DMS 273 treated with DMSO at 0.1 percent for 48 hours (cell line): Measurements from ENCODE around the gene ELAVL2.

Experiments
- DNase-seq: peaks from one replicate; lab custom pipeline; 2025; lab: John Stamatoyannopoulos, UW

Gene ELAVL2

DNA sequence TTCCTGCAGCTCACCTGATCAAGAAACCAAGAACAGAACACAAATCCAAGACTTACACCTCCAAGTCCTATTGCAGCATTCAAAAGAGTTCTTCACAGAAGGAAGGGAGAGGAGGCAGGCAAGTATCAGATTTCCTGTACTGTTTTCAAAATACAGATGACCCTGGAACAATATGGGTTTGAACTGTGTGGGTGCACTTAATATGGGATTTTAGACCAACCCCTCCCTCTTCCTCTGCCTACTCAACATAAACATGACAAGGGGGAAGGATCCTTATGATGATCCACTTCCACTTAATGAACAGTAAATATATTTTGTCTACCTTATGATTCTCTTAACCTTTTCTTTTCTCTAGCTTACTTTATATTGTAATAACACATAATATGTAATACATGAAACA is 104.6 kb downstream of the ELAVL2 start:
- no peak for DNase-seq

DNA sequence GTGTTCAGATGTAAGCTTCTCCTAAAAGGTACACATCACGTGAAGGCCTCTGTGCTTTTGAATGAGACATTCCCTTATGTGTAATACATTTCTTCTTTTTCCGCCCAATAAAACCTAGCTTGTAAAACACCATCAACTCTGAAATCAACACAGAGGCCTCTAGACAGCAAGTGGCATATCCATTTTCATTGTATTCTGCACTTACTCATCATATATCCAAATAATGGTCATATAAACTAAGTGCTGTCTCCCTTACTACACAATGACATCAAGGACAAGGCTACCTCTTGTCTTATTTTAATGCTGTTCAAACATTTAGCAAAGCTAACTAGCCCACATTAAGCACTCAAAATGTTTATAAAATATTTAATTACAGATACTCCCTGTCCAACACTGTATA is 108.5 kb downstream of the ELAVL2 start:
- no peak for DNase-seq

DNA sequence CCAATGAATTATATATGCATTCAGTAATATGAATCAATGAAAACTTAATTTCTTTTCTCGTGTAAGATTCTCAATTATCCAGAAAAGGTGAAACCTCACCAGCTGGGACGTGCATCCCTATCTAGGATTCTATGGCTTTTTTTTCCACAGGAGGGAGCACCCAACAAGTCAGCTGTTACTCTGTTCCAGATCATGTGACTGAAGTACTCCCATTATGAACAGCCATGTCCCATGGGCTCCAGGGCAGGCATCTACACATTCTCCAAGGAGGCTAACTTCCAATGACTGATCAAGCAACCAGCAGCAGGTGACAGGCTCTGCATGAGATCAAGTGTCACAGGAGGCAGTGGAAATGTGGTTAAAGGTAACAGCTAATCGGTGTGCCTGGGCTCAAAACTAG is 118.8 kb downstream of the ELAVL2 start:
- no peak for DNase-seq

DNA sequence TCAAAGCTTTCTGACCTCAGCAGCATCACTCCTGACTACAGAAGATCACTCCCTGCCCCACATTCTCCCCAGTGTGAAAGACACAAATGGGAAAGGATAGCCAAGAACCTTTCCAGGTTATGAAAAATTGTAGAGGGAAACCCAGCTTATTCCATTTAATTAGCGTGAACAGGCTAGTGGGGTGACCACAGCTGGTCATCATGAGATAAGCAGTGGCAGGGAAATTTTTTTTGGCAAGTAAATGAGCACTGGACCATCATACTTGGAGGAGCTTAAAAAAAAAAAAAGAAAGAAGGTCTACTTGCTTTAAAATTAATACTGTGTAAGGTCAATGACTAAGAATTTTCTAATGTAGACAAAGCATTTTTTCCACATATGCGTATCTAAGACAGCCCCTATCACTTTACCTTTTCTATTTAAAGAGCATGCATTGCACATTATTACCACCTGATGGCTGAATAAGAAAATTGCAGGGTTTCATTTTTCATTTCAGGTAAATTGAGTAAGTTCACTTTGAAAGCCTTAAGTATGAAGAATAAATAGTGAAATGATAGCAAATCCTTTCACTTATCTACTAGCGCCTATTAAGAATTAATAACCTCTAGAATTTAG is 123.6 kb downstream of the ELAVL2 start:
- no peak for DNase-seq

GRCh38 chr9:23701291-23701690 is 124.7 kb downstream of the ELAVL2 start:
- DNase-seq = no peak

DNA sequence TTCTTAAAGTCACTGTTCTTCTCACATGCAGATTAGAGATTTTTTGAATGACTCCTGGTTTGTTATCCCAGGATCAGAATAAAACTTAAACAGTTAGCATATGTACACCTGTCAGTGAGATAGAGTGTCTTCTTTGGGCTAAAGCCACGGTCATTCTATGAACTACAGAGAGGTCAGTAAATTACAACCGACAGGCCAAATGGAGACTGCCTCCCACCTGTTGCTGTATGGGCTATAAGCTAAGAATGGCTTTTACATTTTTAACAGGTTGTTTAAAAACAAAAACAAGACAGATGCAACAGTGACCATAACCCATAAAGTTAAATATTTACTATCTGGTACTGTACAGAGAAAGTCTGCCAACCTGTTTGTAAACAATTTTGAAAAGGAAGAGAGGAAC is 125.7 kb downstream of the ELAVL2 start:
- no peak for DNase-seq

GRCh38 chr9:23698161-23698560 is 127.9 kb downstream of the ELAVL2 start:
- DNase-seq = no peak

DNA sequence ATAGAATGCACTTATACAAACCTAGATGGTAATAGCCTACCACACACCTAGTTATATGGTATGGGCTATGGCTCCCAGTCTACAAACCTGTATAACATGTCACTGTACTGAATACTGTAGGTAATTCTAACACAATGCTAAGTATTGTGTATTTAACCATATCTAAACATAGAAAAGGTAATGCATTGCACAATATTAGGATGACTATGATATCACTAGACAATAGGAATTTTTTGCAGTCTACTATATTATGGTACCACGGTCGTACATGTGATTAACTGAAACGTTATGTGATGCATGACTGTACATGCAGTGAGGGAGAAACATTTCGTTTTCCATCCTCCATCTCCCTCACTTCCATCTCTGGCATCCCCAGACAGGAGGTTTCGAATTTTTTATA is 130.5 kb downstream of the ELAVL2 start:
- DNase-seq = no peak

DNA sequence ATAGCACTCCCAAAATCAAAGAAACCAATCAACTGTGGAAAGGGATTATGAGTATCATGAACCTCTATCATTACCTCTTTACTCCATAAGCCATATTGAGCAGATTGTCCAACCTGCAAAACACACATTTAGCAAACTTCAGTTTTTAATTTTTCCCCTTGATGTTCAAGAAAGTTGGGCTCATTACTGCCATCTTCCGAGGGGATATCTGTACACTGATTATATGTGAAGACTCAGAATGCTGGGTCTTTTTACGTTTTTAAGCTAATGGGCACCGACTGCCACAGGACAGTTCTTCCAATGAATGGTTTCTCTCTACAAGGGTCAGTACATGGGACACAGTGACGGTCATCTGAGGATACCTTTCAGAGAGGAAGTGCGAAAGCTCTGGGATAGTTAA is 132.7 kb downstream of the ELAVL2 start:
- no peak for DNase-seq

GRCh38 chr9:23686896-23687295 is 139.1 kb downstream of the ELAVL2 start:
- no peak for DNase-seq

DNA sequence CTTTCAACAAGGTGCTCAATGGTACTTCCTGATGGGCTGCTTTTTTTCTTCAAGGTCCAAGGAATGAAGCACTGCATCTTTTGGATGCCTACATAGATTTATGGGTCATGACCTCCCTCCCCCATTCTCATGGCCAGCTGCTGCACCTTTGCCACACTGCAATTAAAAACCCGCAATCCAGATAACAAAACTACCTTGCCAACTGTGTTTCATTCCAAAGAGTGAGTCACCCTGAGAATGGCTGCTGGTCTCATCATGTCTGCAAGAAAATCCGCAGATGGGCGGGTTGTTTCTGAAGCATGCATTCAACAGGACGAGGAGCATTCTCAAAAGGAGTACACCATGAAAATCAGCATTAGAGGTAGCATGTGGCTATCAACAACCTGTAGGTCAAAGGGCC is 139.8 kb downstream of the ELAVL2 start:
- peak; percentile 74 for DNase-seq

GRCh38 chr9:23683611-23684061 is 142.4 kb downstream of the ELAVL2 start:
- no peak for DNase-seq

DNA sequence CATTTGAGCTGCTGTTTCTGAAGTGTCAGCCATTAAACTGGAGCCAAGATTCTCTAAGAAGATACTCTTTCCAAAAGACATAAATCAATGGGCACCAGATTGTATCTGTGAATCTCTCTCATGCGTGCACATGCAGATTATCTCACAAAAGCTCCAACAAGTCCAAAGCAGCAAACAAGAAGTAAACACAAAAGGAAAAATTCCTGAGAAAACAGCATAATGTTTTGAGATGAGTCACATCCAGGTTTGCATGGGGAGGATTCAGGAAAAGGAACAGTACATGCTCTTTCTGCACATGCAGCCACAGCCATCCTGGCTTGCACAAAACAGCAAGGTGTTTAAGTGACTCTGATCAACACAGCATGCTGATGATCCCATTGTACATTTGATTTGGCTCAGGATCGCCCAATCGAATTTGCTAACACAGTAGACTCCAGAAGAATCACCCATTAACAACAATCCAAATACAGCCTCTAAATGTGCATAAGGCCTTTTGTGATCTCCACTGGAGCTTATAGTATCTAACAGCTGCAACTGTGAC is 143.1 kb downstream of the ELAVL2 start:
- no peak for DNase-seq

DNA sequence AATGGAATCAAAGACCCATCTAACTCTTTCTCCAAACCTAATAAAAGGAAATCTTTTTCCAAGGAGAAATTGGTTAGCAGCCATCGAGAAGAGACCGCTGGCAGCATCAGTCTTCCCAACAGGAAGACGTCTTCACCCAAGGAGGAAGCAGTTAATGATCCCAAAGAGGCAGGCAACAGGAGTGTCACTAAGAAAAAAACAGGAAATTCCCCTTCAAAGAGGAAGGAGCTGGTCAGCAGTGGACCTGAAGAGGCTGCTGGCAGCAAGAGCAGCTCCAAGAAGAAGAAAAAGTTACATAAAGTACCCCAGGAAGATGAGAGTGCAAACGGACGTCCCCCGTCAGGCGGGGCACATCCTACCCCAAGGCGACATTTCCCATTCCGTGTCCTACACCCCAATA is 143.7 kb downstream of the ELAVL2 start:
- no peak for DNase-seq

DNA sequence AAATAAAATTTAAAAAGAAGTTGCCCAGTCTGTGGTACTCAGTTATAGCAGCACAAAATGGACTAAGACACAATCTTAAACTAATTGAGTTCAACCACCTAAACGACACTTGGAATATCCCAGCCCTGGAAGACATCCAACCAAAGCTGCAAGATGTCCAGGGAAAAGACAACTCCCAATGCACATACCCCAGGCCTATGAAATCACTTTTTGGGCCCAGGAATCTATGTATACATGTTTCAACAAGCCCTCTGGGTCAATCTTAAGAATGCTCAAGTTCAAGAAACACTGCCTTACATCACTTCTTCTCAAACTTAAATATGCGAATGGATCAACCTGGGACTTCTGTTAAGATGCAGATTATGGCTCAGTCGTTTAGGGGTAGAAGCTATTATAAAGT is 148.6 kb downstream of the ELAVL2 start:
- no peak for DNase-seq

- peak; percentile 68 for DNase-seq
These were observed 151.9 kb downstream of the ELAVL2 start for GRCh38 chr9:23674016-23674585.

DNA sequence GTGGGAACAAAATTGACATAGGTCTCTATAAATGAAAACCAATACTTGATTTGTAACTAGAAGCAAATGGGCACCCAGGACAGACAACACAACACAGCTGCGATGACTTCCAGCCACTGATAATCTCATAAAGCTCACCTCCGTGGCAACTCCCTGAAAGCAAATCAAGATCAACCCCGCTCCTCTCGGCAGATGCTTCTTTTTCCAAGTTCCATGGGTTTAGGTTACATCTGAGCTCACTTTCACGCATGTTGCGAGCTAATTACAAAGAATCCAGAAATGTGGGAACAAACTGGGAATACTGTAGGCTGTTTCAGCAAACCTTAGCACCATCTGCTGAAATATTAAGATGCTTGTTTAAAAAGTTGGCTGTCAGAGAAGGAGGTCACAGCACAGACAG is 153.9 kb downstream of the ELAVL2 start:
- peak; percentile 79 for DNase-seq

DNA sequence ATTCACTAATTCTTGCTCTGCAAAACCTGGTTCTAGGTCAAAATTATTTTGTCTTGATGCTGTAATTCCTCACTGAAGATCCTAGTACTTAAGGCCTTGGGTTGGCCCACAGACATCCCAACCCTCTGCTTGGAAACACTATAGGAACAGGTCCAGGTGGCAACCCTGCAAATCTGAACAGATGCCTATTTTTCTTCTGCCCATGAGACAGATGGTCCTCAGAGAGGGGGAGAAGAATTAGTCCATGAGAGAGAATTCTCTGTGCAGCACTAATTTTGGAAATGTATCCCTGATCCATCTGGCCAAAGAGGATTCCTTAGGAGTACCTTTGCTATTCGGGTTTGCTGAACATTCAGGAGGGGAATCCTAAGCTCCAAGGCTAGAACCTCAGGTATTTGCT is 156.3 kb downstream of the ELAVL2 start:
- DNase-seq = peak; percentile 91

DNA sequence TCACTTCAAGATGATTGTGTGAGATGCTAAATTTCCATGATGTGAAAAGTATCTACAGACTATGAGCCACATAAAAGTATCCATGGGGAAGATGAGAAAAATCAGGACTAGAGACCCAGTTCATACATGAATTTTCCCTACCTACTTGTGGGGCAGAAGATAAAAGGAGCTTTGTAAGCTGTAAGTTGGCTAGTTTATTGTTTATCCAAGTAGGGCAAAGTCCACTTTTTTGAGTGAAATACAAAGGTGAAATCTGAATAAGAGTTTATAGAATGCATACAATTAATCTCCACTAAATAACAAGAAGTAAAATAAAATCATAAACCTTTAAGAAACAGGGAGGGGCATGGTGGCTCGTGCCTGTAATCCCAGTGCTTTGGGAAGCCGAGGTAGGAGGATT is 160.4 kb downstream of the ELAVL2 start:
- no peak for DNase-seq

DNA sequence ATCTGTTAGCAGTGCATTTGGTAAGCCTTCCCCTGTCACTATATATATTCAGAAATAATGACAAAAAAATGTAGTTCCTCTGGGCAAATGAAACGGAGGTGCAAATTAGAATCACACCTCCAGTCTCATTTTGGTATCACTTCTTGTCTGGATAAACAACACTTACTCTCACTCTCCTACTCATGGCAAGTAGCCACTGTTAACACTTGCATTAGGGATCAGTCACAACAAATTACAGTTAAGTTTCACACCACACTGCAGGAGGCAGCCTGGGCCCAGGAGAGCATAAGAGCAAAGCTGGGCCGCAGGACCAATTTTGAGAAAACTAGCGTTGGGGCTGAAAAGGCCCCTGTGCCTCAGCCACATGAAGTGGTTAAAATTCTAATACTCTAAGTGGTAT is 161.0 kb downstream of the ELAVL2 start:
- DNase-seq = no peak

DNA sequence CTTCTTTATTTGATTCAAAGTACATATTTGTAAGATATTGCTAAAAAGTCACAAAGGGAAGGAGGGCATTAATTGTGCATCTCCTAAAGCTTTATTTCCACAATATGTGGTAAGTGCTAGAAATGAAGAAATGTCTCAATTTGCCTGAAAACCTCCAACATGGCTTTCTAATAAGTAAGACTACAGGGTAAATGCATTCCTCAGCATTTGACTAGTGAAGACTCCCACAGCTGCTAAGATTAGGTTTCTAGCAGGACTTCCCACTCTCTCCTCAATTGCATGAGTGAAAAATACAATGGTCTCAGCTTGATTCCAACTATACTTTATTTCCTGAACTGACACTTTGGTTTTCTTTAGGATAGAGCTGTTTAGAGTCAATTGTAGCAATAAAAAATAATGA is 162.1 kb downstream of the ELAVL2 start:
- no peak for DNase-seq

- no peak for DNase-seq
These were observed 162.5 kb downstream of the ELAVL2 start for GRCh38 chr9:23663536-23663935.

DNA sequence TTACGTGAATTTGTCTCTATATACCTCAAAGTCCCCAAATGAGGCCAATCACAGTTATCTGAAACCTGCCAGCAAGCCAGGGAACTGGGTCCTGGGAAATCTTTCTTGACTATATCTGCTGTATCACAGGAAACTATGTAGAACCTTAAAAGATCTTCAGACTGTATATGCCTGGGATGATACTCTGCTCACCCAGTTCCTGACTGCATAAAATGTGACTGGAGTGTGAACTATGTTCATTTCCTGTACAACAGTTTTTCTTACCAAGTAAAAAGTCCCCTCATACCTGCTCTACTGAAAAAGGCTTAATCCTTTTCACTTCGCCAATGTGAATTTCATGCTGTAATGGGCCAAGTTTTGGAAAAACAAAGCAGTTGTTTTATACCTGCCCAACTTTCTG is 162.9 kb downstream of the ELAVL2 start:
- DNase-seq = no peak

DNA sequence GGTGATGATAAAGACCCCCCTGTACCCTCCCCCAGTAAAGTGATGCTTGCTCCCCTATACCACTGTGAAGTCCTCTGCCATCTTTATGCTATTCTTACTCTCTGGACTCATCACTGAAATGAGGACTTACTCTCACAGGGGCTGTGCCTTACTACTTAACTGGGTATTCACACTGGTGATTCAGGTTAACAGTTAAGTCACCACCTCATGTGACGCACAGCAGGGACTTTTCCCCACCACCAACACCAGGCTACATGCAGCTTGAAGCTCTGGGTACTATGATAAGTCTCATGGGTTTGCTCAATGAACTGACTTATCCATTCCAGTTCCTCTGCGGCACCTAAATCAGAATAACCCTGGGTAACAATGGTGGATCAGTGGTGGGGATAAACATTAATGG is 163.7 kb downstream of the ELAVL2 start:
- no peak for DNase-seq
